Measurements from ENCODE around the gene FRMD4A. TPM values are rescaled to one million over a fixed set of nuclear protein-coding genes. Genes with fewer than 3 reads are reported as not detected.

FRMD4A gene
- total RNA-seq, 2 experiments from 2014 or later = 7.1 to 7.2 TPM

DNA sequence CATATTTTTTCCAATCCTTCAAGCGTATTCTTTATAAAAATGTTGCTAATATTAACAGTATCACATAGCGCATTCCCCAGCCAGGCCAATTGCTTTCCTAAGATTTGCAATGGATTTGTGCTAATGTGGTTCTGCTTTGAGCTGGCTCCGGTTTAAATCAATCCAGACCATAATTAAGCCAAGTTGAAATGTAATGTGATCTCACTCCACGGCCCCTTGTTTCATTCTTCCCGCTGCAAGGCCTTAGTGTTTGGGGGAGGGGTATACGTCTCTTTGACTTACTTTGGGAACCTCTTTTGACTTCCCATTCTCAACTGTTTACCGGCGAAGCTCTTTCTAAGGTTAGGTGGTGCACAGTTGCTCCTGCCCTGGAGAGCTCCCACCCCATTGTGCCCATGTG, 657.6 kb downstream of the FRMD4A start:
- no peak overlapping the region for H3K4me3 Mint-ChIP-seq
- no peak overlapping the region for H3K27ac Mint-ChIP-seq
- H3K4me1 Mint-ChIP-seq = no peaks in the 10 kb centered on the region
- H3K9me3 Mint-ChIP-seq = no peaks in the 10 kb centered on the region
- DNase-seq = no peak
- H3K36me3 Mint-ChIP-seq = no peaks in the 10 kb centered on the region
- peaks cover 5% of the 10 kb centered on the region for H3K27me3 Mint-ChIP-seq

DNA sequence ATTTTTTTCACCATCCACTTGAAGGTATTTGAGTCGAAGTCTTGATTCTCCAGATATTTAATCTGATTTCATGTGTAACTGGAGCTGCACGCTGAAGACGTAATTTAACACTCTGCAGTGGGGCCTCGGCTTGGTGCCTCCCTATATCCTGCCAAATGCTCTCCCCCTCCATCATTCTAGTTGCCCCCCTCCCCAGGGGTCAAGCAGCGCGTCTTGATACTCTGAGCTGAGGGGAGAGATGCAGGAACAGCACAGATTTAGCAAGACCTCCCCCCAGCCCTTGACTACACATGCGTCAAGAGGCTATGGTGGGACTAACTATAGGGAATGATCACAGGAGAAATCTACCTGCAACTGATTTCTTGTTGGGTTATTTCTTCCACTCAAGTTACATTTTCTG, 658.2 kb downstream of the FRMD4A start:
- Mint-ChIP-seq H3K27me3 (peaks cover 5% of the 10 kb centered on the region), H3K4me1 (no peaks in the 10 kb centered on the region), H3K27ac (no peak overlapping the region), H3K9me3 (no peaks in the 10 kb centered on the region), H3K36me3 (no peaks in the 10 kb centered on the region), H3K4me3 (no peak overlapping the region)
- DNase-seq = no peak

DNA sequence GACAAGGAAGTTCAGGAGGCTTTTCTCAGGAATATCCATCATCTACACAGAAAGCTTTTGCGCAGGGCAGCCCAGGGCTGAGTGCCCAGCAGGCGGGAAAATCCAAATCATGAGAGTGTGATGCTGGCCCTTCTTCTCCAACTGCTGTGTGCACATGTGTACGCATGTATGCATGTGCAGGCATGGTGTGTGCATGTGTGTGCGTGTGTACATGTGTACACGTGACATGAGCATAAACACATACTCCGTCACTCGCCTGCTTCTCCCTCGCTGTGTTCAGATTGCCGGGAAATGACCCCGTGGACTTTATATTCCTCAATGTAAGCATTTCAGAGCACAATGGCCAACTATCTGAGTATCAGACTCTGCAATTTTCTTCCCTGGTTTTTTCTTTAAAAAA, 658.8 kb downstream of the FRMD4A start:
- peaks cover 3% of the 10 kb centered on the region for H3K27me3 Mint-ChIP-seq
- no peak overlapping the region for H3K27ac Mint-ChIP-seq
- H3K36me3 Mint-ChIP-seq = no peaks in the 10 kb centered on the region
- H3K9me3 Mint-ChIP-seq = no peaks in the 10 kb centered on the region
- H3K4me3 Mint-ChIP-seq = no peak overlapping the region
- no peak for DNase-seq
- H3K4me1 Mint-ChIP-seq = no peaks in the 10 kb centered on the region

DNA sequence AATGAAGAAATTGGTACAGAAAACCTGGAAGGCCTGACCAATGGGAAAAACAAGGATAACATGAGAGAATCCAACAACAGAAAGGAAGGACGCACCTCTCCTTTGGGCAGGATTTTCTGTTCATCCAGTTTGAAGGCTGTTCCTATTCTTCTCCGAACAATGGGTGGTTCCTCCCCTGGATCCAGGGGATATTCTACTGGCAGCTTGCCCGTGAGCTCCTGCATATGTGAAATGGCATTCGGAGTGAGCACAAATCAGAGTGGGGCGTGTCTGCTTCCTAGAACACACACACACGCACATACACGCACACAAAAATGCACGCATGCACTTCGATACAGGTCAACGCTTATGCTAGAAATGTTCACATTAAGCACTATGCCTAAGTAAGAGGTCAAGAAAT, 660.4 kb downstream of the FRMD4A start:
- no peak for DNase-seq
- Mint-ChIP-seq H3K4me3 (no peak overlapping the region), H3K27ac (no peak overlapping the region), H3K36me3 (no peaks in the 10 kb centered on the region), H3K27me3 (no peaks in the 10 kb centered on the region), H3K9me3 (no peaks in the 10 kb centered on the region), H3K4me1 (no peaks in the 10 kb centered on the region)

DNA sequence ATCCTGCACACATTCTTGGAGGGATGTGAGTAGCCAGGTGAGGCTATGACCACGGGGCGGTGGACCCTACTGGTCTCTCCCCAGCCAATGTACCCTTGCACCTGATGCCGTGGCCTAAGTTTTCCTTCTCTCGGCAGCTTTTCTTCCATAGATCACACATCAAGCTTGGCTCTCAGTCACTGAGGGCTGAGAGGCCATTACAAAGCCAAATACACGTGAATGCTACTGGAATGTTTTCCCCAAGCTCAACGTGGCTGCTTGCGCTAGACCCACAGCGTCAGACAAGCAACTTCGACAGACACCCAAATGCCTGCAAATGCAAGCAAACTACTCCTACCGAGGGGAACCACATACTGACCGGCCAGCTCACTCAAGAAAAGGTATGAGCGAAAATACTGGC, 660.8 kb downstream of the FRMD4A start:
- Mint-ChIP-seq H3K27ac (no peak overlapping the region), H3K27me3 (no peaks in the 10 kb centered on the region), H3K9me3 (no peaks in the 10 kb centered on the region), H3K4me1 (no peaks in the 10 kb centered on the region), H3K4me3 (no peak overlapping the region), H3K36me3 (no peaks in the 10 kb centered on the region)
- no peak for DNase-seq

DNA sequence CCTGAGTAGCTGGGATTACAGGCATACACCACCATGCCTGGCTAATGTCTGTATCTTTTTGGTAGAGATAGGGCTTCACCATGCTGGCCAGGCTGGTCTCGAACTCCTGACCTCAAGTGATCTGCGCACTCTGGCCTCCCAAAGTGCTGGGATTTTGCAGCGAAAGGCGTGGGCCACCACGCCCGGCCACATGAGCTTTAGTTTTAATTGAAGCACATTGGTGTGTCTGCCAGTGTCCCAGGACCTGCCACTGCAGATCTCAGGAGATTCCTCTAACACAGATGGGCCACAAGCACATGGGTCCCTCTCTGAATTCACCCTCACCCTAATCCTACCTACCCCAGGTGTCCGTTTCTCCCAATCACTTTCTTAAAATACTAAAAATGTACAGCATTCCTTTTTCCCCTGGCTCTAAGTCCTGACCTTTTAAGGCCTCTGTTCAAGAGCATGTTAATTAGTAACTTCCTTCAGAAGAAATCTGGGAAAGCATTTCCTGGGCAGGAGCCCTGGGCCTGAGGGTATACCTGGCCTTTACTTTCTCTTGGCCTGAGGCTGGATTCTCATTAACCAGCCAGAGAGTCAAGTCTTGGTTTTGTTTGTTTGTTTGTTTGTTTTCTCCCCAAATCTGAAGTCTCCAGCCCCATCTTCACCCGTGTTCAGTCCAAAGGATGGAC, 661.4 kb downstream of the FRMD4A start:
- no peak for DNase-seq

DNA sequence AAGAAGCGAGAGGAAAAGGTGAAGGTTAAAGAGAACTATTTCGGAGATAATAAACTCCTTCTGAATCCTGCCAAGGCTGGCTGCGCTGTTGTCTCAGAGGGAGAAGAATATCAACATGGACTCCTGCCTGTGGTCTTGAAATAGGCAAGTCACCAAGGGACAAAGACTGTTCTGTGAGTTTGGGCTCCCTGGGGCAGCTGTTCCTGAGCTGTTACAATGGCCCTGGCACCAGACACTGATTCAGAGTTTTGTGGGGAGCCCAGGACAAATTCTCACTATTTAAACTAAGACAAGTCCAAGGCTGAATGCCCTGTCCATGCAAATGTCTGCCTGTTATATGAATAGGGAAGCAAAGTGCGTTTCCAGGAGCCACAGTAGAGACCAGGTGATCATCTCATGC, 662.6 kb downstream of the FRMD4A start:
- Mint-ChIP-seq H3K9me3 (no peaks in the 10 kb centered on the region), H3K27me3 (no peaks in the 10 kb centered on the region), H3K36me3 (no peaks in the 10 kb centered on the region), H3K4me3 (no peak overlapping the region), H3K27ac (no peak overlapping the region), H3K4me1 (no peaks in the 10 kb centered on the region)
- DNase-seq = no peak

More for the DNA sequence above, 661.4 kb downstream of the FRMD4A start:
- Mint-ChIP-seq H3K36me3 (no peaks in the 10 kb centered on the region), H3K4me3 (no peak overlapping the region), H3K27ac (no peak overlapping the region), H3K9me3 (no peaks in the 10 kb centered on the region), H3K4me1 (no peaks in the 10 kb centered on the region), H3K27me3 (no peaks in the 10 kb centered on the region)

DNA sequence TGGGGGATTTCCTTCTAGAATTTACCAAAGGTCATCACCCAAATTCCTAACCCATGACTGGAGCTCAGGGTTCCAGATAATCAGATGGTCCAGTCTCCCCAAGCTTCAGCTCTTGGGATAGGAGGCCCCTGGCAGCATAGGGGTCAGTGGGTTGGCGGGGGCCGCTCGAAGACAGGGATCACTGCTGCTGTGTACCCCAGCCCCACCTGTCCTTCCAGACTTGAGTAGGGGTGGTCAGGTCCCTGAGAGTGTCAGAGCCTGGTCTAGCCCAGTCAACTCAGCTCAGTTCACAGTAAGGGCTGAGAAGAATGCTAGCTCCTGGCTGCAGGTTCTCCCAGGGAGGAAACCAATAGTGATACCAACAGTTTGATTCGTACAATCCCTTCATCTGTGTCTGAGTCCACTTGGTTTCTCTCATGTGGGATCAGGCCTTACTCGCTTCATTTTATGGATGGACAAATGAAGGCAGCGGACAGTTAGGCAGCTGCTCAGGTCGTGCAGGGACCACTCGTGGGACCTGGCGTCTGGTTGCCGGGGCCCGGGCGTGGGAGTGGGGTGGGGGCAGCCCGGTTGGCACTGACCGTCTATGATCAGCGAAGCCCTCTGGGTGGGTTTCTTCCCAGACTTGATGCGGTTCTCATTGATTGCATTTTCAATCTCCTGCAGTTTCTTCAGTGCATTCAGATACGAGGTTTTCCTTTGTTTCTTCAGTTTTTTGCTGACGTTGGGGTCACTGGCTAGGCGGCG, 665.0 kb downstream of the FRMD4A start:
- no peak for DNase-seq
- Mint-ChIP-seq H3K36me3 (no peaks in the 10 kb centered on the region), H3K4me3 (no peak overlapping the region), H3K27me3 (no peaks in the 10 kb centered on the region), H3K27ac (no peak overlapping the region), H3K4me1 (no peaks in the 10 kb centered on the region), H3K9me3 (no peaks in the 10 kb centered on the region)

DNA sequence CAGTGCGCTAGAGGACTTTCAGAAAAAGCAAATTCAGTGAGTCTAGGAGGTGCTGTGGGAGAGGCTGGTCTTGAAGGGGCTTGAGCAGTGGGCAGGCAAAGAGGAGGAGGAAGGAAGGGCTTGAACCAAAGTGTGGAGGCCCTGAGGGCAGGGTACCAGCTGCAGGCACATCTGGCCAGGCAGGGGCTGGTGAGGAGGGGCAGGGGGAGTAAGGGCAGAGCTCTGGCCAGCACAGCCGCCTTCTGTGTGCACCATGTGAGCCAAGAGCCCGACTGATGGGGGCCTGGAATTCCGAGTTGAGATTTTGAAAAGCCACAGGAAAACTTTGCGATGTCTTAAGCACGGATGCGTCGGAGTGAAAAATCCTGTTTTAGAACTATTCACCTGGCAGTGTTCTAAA, 669.5 kb downstream of the FRMD4A start:
- H3K9me3 Mint-ChIP-seq = no peaks in the 10 kb centered on the region
- no peak overlapping the region for H3K27ac Mint-ChIP-seq
- no peaks in the 10 kb centered on the region for H3K36me3 Mint-ChIP-seq
- no peak for DNase-seq
- no peak overlapping the region for H3K4me3 Mint-ChIP-seq
- no peaks in the 10 kb centered on the region for H3K27me3 Mint-ChIP-seq
- peaks cover 19% of the 10 kb centered on the region for H3K4me1 Mint-ChIP-seq

DNA sequence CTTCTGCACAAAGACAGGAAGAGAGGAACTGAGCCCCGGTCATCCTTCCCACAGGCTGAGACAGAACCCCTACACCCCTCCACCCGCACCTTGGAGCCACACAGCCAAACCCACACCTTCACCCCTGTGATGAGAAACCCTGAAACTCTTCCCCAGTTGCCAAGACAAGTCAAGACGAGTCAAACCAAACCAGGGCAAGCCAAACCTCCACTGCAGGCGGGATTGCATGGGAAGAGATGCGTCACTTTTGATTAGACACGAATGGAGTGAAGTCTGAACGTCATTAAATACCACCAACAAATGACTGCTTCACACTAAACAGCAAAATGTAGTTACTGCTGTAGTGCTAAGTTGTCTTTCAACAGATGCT, 670.2 kb downstream of the FRMD4A start:
- DNase-seq = no peak
- no peak overlapping the region for H3K4me3 Mint-ChIP-seq
- H3K27ac Mint-ChIP-seq = no peak overlapping the region

DNA sequence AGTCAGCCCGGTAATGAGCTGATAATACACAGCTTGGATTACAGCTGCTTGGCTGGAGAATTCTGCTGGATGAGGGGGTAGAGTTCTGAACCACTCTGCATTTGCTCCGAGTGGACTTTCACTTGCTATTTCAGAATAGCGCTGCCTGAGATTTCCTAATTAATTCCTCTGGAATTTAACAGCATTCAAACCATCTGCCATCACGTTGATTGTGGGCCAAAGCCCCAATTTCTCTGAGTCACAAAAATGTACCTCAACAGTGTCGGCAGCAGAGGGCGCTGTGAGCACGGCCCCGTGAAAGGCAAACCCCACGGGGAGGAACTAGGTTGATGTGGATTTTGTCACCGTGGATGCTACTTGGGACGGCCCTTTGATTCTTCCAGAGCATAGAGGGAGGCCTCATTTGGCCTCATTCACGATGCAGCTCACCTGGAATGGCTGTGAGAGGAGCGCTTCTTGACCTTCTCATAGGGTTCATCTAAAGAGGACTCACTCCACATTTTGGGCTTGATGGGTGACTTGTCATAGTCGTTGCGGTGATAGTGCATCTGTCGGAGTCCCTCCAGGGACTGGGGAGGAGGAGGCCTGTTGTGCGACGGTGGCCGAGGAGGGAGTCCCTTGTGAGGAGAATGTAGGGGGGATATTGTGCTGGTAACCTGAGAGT, 670.7 kb downstream of the FRMD4A start:
- H3K27ac Mint-ChIP-seq = no peak overlapping the region

More for the DNA sequence above, 670.2 kb downstream of the FRMD4A start:
- H3K4me1 Mint-ChIP-seq = peaks cover 19% of the 10 kb centered on the region
- H3K9me3 Mint-ChIP-seq = no peaks in the 10 kb centered on the region
- no peaks in the 10 kb centered on the region for H3K36me3 Mint-ChIP-seq
- no peaks in the 10 kb centered on the region for H3K27me3 Mint-ChIP-seq

DNA sequence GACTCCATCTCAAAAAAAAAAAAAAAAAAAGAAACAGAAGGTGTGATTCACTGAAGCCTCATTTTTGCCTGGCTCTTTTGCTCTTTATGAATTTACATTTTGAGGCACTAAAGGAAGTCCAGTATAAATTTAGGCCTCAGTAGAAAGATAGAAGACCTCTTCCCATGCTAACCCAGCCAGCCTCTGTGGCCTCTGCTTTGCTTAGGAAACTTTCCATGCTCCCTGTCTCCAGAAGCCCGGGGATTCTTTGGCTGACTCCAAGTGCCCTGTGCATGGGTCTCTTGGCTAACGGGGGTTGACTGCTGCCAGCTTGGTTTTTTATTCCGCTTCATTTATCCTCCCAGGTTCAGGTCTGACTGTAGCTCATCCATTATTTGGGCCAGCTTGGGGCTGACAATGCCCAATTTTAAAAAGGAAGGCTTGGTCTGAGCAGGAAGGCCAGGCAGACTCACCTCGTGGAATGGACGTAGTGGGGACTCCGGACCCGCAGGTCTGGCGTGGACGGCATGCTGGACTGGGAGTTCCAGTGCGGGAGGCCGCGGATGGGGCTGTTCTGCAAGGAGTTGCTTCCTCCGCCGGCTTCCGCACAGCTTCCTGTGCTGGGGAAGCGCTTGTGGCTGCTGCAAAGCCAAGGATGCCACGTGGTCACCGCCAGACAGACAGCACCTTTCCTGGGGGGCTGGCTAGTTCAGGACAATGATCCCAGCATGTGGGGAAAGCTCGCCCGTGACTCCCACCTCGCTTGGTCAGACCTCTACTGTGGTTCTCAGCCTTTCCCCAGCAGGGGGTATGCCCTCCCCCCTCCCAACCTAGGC, 671.6 kb downstream of the FRMD4A start:
- Mint-ChIP-seq H3K27ac (peak overlapping the region; percentile 69), H3K27me3 (no peaks in the 10 kb centered on the region), H3K4me1 (peaks cover 19% of the 10 kb centered on the region), H3K36me3 (no peaks in the 10 kb centered on the region), H3K9me3 (no peaks in the 10 kb centered on the region), H3K4me3 (peak overlapping the region; percentile 71)
- peak; percentile 22 for DNase-seq

More for the DNA sequence above, 670.7 kb downstream of the FRMD4A start:
- H3K4me3 Mint-ChIP-seq = no peak overlapping the region
- H3K27me3 Mint-ChIP-seq = no peaks in the 10 kb centered on the region
- H3K4me1 Mint-ChIP-seq = peaks cover 19% of the 10 kb centered on the region
- no peaks in the 10 kb centered on the region for H3K9me3 Mint-ChIP-seq
- peak; percentile 63 for DNase-seq
- H3K36me3 Mint-ChIP-seq = no peaks in the 10 kb centered on the region

DNA sequence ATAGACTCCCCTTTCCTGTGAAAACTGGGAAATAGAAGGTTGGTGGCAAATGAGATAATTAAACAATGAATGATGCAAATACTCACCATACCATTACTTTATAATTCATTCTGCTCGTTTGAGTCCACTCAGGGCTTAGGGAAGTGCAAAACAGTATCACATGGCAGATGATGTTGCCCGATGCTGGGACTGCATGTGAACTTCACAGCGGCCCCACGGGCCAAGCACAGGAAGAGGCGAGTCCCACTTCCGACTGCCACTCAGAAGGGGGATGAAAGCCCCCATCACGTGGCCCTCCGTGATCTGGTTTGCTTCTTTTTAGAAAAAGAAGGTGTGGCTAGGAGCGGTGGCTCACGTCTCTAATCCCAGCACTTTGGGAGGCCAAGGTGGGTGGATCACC, 672.5 kb downstream of the FRMD4A start:
- peak; percentile 40 for DNase-seq
- H3K9me3 Mint-ChIP-seq = no peaks in the 10 kb centered on the region
- H3K4me3 Mint-ChIP-seq = peak overlapping the region; percentile 71
- peaks cover 19% of the 10 kb centered on the region for H3K4me1 Mint-ChIP-seq
- no peaks in the 10 kb centered on the region for H3K36me3 Mint-ChIP-seq
- no peaks in the 10 kb centered on the region for H3K27me3 Mint-ChIP-seq
- peak overlapping the region; percentile 69 for H3K27ac Mint-ChIP-seq

DNA sequence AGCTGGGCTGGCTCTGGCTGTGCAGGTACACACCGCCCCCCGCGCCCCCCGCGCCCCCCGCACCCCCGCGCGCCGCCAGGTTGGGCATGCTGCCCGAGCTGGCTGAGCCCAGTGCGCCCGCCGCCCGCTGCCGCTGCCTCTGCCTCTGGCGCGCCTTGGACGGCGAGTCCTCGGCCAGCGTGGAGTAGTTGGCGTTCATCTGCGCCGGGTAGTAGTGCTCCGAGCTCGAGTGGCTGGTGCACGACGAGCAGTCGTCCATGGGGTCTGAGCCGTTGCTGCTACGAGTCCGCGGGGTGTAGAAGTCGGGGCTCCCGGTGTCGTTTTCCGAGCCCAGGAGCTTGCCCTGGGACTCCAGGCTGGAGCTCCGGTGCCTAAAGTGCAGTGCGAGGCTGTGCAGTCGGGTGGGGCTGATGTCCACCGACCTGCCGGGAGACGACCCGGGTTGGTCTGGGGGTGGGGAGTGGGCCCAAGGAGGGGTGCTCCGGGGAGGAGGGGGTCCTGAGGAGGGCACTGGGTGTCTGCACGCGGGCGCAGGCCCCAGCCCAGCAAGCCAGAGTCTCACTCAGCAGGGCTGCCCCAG, 673.5 kb downstream of the FRMD4A start:
- no peak overlapping the region for H3K4me3 Mint-ChIP-seq
- no peaks in the 10 kb centered on the region for H3K36me3 Mint-ChIP-seq
- H3K4me1 Mint-ChIP-seq = peaks cover 24% of the 10 kb centered on the region
- no peaks in the 10 kb centered on the region for H3K27me3 Mint-ChIP-seq
- H3K9me3 Mint-ChIP-seq = no peaks in the 10 kb centered on the region
- H3K27ac Mint-ChIP-seq = no peak overlapping the region
- no peak for DNase-seq
